Skeletal muscle satellite cell (primary cell): ENCODE measurements around the gene ODF4.
A peak's percentile ranks its signal among the peaks of the same experiment; 100 is the strongest.
"Not testable (repeated sequence)": the region's sequence is repeated elsewhere in the genome, so short reads cannot be mapped to it uniquely, and the experiment has no call there.

Source experiments
- H3K27me3 ChIP-seq: 2 replicates; pipeline ENCODE4 v1.7.0; 2013; ENCODE audit warnings: low read length; ENCODE audit not compliant: control insufficient read depth, insufficient read depth
- H3K36me3 ChIP-seq: 2 replicates; pipeline ENCODE4 v1.7.0; 2013; ENCODE audit warnings: mild to moderate bottlenecking, control low read depth, low read length; ENCODE audit not compliant: insufficient read depth
- H3K4me1 ChIP-seq: 2 replicates; pipeline ENCODE4 v1.7.0; 2013; ENCODE audit warnings: low read length; ENCODE audit not compliant: control insufficient read depth, insufficient read depth
- H3K4me2 ChIP-seq: 2 replicates; pipeline ENCODE4 v1.7.0; 2013; ENCODE audit warnings: mild to moderate bottlenecking, low read length
- H3K4me3 ChIP-seq: 2 replicates; pipeline ENCODE4 v1.7.0; 2013; ENCODE audit warnings: low read length
- H3K9ac ChIP-seq: 2 replicates; pipeline ENCODE4 v1.7.0; 2013; ENCODE audit warnings: mild to moderate bottlenecking, low read depth, low read length, moderate library complexity
- H3K9me3 ChIP-seq: replicated peaks from 2 replicates; pipeline ENCODE4 v1.7.0; 2013; ENCODE audit warnings: mild to moderate bottlenecking, control low read depth, low read length

Gene ODF4

DNA sequence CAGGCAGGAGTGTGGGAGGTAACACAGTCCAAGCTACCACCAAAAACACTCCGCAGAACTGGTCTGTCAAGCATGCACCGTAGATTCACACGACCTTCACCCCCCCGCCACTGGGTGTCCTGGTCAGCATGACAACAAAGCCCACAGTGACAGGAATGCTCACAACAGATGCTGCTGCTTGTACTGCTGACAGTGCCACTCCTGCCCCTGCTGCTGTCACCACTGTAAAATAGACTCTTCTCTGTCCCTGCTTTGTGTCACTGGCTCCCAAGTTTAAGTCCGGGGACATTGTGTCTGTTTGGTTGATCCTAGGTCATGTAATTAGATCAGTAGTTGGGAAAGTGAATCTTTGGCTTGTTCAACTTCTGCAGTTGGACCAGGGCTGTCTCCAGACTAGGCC is 7.0 kb upstream of the ODF4 start:
- Histone ChIP-seq H3K9ac (no peak overlapping the region), H3K36me3 (no peaks in the 10 kb centered on the region), H3K4me3 (no peak overlapping the region), H3K4me1 (peaks cover 10% of the 10 kb centered on the region), H3K4me2 (no peak overlapping the region), H3K9me3 (no peaks in the 10 kb centered on the region), H3K27me3 (peaks cover 18% of the 10 kb centered on the region)

DNA sequence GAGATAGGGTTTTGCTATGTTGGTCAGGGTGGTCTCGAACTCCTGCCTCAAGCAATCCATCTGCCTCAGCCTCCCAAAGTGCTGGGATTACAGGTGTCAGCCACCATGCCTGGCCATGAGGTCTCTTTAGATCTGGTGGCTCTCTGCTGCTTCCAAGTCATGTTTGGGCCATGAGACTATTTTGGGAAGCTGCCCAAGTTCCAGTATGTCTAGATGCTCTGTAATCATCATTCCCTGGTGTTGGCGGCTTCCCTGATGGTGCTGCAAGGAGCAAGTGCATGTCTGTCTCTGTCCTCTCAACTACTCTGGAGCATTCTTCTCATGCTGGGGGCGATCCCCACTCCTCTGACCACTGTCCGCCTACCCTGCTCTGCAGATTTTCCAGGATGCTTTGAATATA is 6.4 kb upstream of the ODF4 start:
- H3K9ac ChIP-seq = no peak overlapping the region
- peaks cover 10% of the 10 kb centered on the region for H3K4me1 ChIP-seq
- H3K27me3 ChIP-seq = peaks cover 24% of the 10 kb centered on the region
- no peaks in the 10 kb centered on the region for H3K36me3 ChIP-seq
- no peak overlapping the region for H3K4me3 ChIP-seq
- H3K9me3 ChIP-seq = no peaks in the 10 kb centered on the region
- no peak overlapping the region for H3K4me2 ChIP-seq

DNA sequence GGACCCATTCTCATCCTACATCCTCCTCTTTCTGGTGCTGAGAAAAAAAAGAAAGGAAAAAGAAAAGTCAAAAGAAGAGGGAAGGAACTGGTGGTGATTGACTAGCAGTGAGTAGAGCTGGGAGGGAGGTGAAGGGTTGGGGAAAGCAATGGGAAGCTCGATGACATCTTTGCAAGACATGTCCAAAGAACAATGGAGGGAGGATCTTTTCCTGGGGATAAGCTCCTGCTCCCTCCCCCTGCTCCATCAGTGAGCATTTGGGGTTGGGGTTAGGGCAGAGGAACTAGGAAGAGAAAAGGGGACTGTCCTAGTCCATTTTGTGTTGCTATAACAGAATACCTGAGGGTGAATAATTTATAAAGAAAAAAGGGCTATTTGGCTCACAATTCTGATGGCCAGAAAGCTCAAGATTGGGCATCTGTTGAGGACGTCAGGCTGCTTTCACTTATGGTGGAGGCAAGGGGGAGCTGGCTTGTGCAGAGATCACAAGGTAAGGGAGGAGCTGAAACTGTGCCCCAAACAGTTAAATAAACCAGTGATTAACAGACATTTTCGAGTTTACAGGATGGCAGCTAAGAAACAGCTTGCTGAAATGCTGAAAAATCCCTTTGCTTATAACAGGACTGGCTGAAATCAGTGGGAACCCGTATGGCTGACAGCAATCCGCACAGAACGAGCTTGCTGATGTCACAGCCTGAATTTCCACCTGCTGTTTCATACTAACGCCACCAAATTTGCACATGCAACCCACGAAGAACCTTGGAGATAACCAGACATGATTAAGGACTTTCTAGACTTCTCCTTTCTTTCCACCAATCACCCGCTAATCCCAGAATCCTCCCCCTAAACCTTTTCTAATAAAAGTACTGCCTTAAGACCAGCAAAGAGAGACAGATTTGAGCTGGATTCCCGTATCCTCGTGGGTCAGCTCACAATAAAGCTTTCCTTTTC is 1.6 kb upstream of the ODF4 start:
- Histone ChIP-seq H3K4me3 (no peak overlapping the region), H3K36me3 (no peaks in the 10 kb centered on the region), H3K4me2 (peak overlapping the region; percentile 61), H3K9ac (no peak overlapping the region), H3K9me3 (no peaks in the 10 kb centered on the region), H3K4me1 (peaks cover 10% of the 10 kb centered on the region), H3K27me3 (peaks cover 20% of the 10 kb centered on the region)

DNA sequence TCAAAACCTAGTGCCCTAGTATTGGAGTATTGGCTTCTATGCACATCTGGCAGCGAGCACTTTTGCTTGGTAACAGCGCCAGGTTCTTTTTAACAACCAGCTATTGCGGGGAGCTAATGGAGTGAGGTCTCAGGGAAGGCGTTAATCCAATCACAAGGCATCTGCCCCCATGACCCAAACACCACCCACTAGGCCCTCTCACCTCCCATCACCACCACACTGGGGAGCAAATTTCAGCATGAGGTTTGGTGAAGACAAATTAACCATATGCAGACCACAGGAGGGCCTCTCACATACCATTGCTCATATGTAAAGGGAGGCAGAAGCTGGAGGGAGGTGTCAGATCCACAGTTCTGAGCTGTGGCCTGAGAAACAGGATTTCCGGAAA is 893 bp upstream of the ODF4 start:
- H3K36me3 ChIP-seq = no peaks in the 10 kb centered on the region
- peak overlapping the region; percentile 61 for H3K4me2 ChIP-seq
- H3K9ac ChIP-seq = no peak overlapping the region
- no peak overlapping the region for H3K4me3 ChIP-seq
- peaks cover 20% of the 10 kb centered on the region for H3K27me3 ChIP-seq
- no peaks in the 10 kb centered on the region for H3K9me3 ChIP-seq
- peaks cover 10% of the 10 kb centered on the region for H3K4me1 ChIP-seq

DNA sequence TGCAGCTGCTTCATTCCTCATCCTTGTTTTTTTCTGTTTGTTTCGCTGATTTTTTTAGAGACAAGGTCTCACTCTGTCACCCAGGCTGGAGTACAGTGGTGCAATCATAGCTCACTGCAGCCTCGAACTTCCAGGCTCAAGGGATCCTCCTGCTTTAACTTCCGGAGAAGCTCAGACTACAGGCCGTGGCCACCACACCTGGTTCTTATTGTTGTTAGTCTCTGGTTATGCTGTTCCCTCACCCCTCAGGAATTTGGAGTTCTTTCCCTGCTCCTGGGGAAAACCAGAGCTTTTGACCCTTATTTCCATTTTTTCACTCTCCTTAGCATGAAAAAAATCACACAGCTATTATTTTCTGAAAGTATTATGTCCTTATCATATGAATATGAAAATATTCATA is 1.8 kb downstream of the ODF4 start:
- Histone ChIP-seq H3K27me3 (peaks cover 38% of the 10 kb centered on the region), H3K4me3 (no peak overlapping the region), H3K36me3 (no peaks in the 10 kb centered on the region), H3K4me1 (no peaks in the 10 kb centered on the region), H3K4me2 (no peak overlapping the region), H3K9ac (no peak overlapping the region), H3K9me3 (no peaks in the 10 kb centered on the region)

DNA sequence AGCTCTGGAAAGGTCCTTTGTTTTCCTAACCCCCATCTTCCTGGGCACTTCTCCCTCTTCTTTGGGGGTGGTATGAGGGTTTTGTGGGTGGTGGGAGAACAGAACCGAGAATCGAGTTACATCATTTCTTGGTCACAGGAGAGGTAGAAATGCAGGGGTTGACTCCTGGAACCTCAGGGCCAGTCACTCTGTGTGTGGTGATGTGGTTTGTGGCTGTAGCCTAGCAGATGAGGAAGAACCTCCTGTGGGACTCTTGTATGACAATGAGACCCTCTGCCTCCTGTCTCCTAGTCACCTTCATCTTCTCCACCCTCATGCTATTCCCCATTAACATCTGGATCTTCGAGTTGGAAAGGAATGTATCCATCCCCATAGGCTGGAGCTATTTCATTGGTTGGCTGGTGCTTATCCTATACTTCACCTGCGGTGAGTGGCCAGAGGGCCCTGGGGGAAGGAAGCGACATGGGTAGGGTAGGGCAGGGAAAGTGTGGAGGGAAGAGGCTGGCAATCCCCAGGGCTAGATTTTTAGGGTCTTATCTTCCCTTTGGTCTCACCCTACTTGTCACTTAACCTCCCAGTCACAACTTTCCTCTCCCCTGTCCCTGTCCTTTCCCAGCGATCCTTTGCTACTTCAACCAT is 5.5 kb downstream of the ODF4 start:
- no peak overlapping the region for H3K4me3 ChIP-seq
- H3K4me1 ChIP-seq = no peaks in the 10 kb centered on the region
- no peak overlapping the region for H3K4me2 ChIP-seq
- no peak overlapping the region for H3K9ac ChIP-seq
- H3K36me3 ChIP-seq = no peaks in the 10 kb centered on the region
- H3K9me3 ChIP-seq = no peaks in the 10 kb centered on the region
- peaks cover 25% of the 10 kb centered on the region for H3K27me3 ChIP-seq

DNA sequence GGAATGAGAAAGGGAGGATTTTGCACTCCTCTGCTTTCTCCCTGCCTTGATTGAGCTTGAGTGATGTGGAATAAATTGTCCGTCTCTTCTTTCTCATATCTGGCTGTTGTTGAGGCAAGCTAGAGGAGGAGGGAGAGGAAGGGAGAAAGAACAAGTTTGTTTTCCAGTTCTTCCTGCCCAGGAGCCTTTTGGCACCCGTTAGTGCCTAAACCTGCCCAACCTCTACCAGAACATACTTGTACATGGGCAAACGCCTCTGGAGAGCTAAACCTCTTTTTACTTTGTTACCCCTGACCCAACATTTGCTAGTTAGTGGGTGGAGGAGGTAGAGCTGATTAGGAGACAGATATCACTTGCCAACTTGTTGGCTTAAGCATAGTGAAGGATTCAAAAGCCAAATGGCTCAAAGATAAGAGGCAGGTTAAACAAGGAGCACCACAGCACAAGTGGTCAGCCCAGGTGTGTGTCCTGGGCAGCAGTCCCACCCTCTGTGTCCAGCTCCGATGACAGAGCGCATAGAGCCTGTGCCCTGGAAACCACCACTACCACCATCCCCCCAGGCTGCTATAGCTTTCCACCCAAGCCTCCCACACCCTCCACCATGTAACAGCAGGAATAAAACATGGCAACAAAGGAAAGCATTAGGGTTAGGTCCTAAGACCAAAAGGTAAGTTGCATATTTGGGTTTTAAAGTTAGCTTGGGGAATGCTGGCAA is 6.5 kb downstream of the ODF4 start:
- no peaks in the 10 kb centered on the region for H3K9me3 ChIP-seq
- no peak overlapping the region for H3K9ac ChIP-seq
- no peaks in the 10 kb centered on the region for H3K36me3 ChIP-seq
- H3K27me3 ChIP-seq = peaks cover 25% of the 10 kb centered on the region
- H3K4me1 ChIP-seq = no peaks in the 10 kb centered on the region
- no peak overlapping the region for H3K4me2 ChIP-seq
- H3K4me3 ChIP-seq = no peak overlapping the region

DNA sequence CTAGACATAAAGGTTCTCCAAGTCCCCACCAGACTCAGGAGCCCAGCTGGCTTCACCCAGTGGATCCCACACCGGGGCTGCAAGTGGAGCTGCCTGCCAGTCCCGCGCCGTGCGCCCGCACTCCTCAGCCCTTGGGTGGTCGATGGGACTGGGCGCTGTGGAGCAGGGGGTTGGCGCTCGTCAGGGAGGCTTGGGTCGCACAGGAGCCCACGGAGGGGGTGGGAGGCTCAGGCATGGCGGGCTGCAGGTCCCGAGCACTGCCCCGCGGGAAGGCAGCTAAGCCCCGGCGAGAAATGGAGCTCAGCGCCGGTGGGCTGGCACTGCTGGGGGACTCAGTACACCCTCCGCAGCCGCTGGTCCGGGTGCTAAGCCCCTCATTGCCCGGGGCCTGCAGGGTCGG is 7.4 kb downstream of the ODF4 start:
- H3K4me3 ChIP-seq, H3K9ac ChIP-seq, H3K36me3 ChIP-seq, H3K4me2 ChIP-seq, H3K4me1 ChIP-seq, H3K9me3 ChIP-seq: not testable (repeated sequence)
- peaks cover 25% of the 10 kb centered on the region for H3K27me3 ChIP-seq

DNA sequence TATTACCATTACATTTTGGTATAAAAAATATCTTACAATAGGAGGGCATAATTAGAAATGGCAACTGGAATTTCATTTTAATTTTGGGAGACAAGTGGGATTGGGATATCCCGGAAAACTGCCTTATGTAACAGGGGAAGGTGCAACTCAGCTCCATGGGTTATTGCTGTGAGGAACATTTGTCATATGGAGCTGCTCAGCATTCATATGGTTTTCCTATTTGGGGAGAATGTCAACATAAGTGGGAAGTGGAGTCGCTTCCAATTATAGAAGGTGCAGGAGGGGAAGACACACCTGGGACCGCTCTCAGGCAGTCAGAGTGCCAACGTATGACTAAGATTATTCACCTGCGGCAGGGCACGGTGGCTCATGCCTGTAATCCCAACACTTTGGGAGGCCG is 10.7 kb downstream of the ODF4 start:
- no peaks in the 10 kb centered on the region for H3K4me1 ChIP-seq
- no peak overlapping the region for H3K4me2 ChIP-seq
- H3K27me3 ChIP-seq = peaks cover 21% of the 10 kb centered on the region
- H3K9me3 ChIP-seq = no peaks in the 10 kb centered on the region
- no peak overlapping the region for H3K9ac ChIP-seq
- no peak overlapping the region for H3K4me3 ChIP-seq
- H3K36me3 ChIP-seq = no peaks in the 10 kb centered on the region

DNA sequence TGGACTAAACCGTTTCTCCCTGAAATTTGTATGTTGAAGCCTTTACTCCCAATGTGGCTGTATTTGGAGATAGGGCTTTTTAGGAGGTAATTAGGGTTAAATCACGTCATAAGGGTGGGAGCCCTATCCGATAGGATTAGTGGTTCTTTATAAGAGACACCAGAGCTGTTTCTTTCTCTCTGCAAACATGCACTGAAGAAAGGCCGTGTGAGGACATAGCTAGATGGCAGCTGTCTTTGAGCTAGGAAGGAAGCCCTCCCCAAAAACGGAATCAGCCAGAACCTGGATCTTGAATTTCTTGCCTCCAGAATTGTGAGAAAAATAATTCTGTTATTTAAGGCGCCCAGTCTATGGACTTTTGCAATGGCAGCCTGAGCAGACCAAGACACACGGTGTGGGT is 14.1 kb downstream of the ODF4 start:
- no peaks in the 10 kb centered on the region for H3K36me3 ChIP-seq
- peaks cover 3% of the 10 kb centered on the region for H3K27me3 ChIP-seq
- H3K9me3 ChIP-seq = no peaks in the 10 kb centered on the region
- H3K4me3 ChIP-seq = no peak overlapping the region
- no peaks in the 10 kb centered on the region for H3K4me1 ChIP-seq
- no peak overlapping the region for H3K4me2 ChIP-seq
- no peak overlapping the region for H3K9ac ChIP-seq

DNA sequence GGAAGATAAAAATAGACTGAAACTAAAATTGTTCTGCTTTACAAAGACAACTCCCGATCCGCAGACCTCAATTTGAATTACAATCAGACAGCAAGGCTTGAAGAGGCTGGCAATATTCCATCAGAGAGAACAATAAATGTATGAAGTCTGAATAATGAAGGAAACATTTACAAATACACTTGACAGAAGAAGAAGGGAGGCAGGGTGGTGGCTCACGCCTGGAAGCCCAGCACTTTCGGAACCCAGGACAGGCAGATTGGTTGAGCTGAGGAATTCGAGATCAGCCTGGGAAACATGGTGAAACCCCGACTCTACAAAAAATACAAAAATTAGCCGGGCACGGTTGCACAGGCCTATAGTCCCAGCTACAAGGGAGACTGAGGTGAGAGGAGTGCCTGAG is 14.6 kb downstream of the ODF4 start:
- H3K4me2 ChIP-seq = no peak overlapping the region
- H3K9ac ChIP-seq = no peak overlapping the region
- H3K36me3 ChIP-seq = no peaks in the 10 kb centered on the region
- H3K4me3 ChIP-seq = no peak overlapping the region
- peaks cover 3% of the 10 kb centered on the region for H3K27me3 ChIP-seq
- H3K4me1 ChIP-seq = no peaks in the 10 kb centered on the region
- H3K9me3 ChIP-seq = no peaks in the 10 kb centered on the region
